K562 (cell line): Measurements from ENCODE around the gene CDCP2. TPM values are rescaled to one million over a fixed set of nuclear protein-coding genes. Genes with fewer than 3 reads are reported as not detected.

ENCODE experiments used
- ATAC-seq: fragments of 200-7000 bp; cut with Tn5 transposase; 3 replicates; pipeline ENCODE4 v1.9.1; 2020; ENCODE audit warnings: moderate library complexity
- BruUV-seq: library from RNA; stranded (reverse); fragments of 400-500 nt; replicated peaks from 2 replicates; lab custom pipeline; 2021; lab: Mats Ljungman, UMichigan
- CTCF ChIA-PET: fragments of 300-600 bp; formaldehyde crosslinking; extraction: SDS; loops from one replicate; lab custom pipeline; 2021; ENCODE audit warnings: low intra/inter-chr PET ratio; lab: Yijun Ruan, JAX
- POLR2A ChIA-PET: fragments of 300-600, 350-650 bp; sonication (Branson Sonifier 250); formaldehyde crosslinking; extraction: SDS; loops from one replicate; lab custom pipeline; 2021; ENCODE audit warnings: antibody characterized with exemption, inconsistent platforms; lab: Yijun Ruan, JAX
- DNase-seq, 4 experiments: peaks; one replicate each; pipeline versions ENCODE4 v3.0.0 to v3.0.0-alpha.2; 2011 to 2018; ENCODE audit warnings: low spot score in 3 of 4, mixed read lengths in 3 of 4; ENCODE audit errors: extremely low read depth in 1 of 4
- FAIRE-seq: peaks from 2 replicates; lab custom pipeline; 2011; peaks lifted over from hg19 to GRCh38; lab: Jason Lieb, UNC
- H2AFZ ChIP-seq: 2 replicates; pipeline ENCODE4 v1.6.0; 2011; ENCODE audit warnings: low read depth, low read length, control low read depth, inconsistent platforms
- H3K27ac ChIP-seq: fragments of 200-600 bp; 3 replicates; pipeline ENCODE4 v1.8.0; 2011; ENCODE audit warnings: low read depth, mild to moderate bottlenecking, control low read depth, inconsistent platforms, low read length, moderate library complexity, mixed read lengths; ENCODE audit errors: extremely low read depth
- H3K27me3 ChIP-seq, 2 experiments: fragments of 300-600 bp in 1 of 2; 2 replicates in 1 of 2; 3 replicates in 1 of 2; pipeline versions ENCODE4 v1.6.0 to v1.8.0; 2011; ENCODE audit warnings: inconsistent platforms in 2 of 2, low read length in 2 of 2, mild to moderate bottlenecking in 1 of 2, mixed read lengths in 1 of 2, moderate library complexity in 1 of 2; ENCODE audit not compliant: control insufficient read depth in 2 of 2, insufficient read depth in 2 of 2
- H3K36me3 ChIP-seq: fragments of 300-600 bp; 3 replicates; pipeline ENCODE4 v1.8.0; 2011; ENCODE audit warnings: mild to moderate bottlenecking, low read length, inconsistent platforms; ENCODE audit not compliant: control insufficient read depth, insufficient read depth
- H3K4me1 ChIP-seq, 2 experiments: fragments of 200-600 bp in 1 of 2; replicated peaks in 1 of 2; 2 replicates in 1 of 2; 3 replicates in 1 of 2; pipeline versions ENCODE4 v1.5.1 to v1.8.0; 2011; ENCODE audit warnings: inconsistent platforms in 2 of 2, low read length in 2 of 2, mild to moderate bottlenecking in 1 of 2, mixed read lengths in 1 of 2, moderate library complexity in 1 of 2; ENCODE audit not compliant: control insufficient read depth in 2 of 2, insufficient read depth in 2 of 2
- H3K4me2 ChIP-seq: 2 replicates; pipeline ENCODE4 v1.6.1; 2011; ENCODE audit warnings: low read length, control low read depth, inconsistent platforms, mixed read lengths; ENCODE audit not compliant: insufficient read depth
- H3K4me3 ChIP-seq: fragments of 200-600 bp; sonication (generic), shearing (Covaris generic); 2 replicates; pipeline ENCODE4 v1.5.1; 2016; ENCODE audit warnings: control low read depth, inconsistent platforms
- H3K79me2 ChIP-seq: fragments of 200-600 bp; 3 replicates; pipeline ENCODE4 v1.8.0; 2011; ENCODE audit warnings: low read length, inconsistent platforms; ENCODE audit not compliant: control insufficient read depth, insufficient read depth
- H3K9ac ChIP-seq, 2 experiments: 2 replicates each; pipeline versions ENCODE4 v1.6.0 to v1.6.1; 2011; ENCODE audit warnings: low read depth in 2 of 2, low read length in 2 of 2, control low read depth in 1 of 2, inconsistent platforms in 1 of 2, mild to moderate bottlenecking in 1 of 2, mixed read lengths in 1 of 2; ENCODE audit not compliant: insufficient read depth in 1 of 2
- H3K9me1 ChIP-seq: one replicate; pipeline ENCODE4 v1.6.0; 2011; ENCODE audit warnings: inconsistent platforms, mild to moderate bottlenecking, low read length, moderate library complexity; ENCODE audit not compliant: control insufficient read depth, insufficient read depth
- H3K9me3 ChIP-seq: replicated peaks from 2 replicates; pipeline ENCODE4 v1.5.1; 2011; ENCODE audit warnings: low read depth, low read length, inconsistent platforms; ENCODE audit not compliant: control insufficient read depth, insufficient read depth
- H4K20me1 ChIP-seq: replicated peaks from 2 replicates; pipeline ENCODE4 v1.6.1; 2011; ENCODE audit warnings: low read length, inconsistent platforms, mixed read lengths; ENCODE audit not compliant: control insufficient read depth, insufficient read depth
- ILK ChIP-seq: fragments of 450-650 bp; IDR thresholded peaks from 2 replicates; pipeline ENCODE4 v1.6.1; 2016; ENCODE audit warnings: missing genetic modification characterization, low read depth, mild to moderate bottlenecking, missing compliant biosample characterization, moderate library complexity, borderline replicate concordance
- NFIC ChIP-seq: fragments of 450-650 bp; IDR thresholded peaks from 2 replicates; pipeline ENCODE4 v1.6.1; 2017; ENCODE audit warnings: mild to moderate bottlenecking, inconsistent platforms
- SETDB1 ChIP-seq: IDR thresholded peaks from one replicate; pipeline ENCODE4 v1.6.1; 2012; ENCODE audit warnings: low read length, control low read depth, inconsistent platforms
- SMARCA5 ChIP-seq: fragments of 450-650 bp; IDR thresholded peaks from 2 replicates; pipeline ENCODE4 v1.6.1; 2016
- SREBF1 ChIP-seq: fragments of 150-350 bp; IDR thresholded peaks from 2 replicates; pipeline ENCODE4 v1.6.1; 2014; ENCODE audit warnings: antibody characterized with exemption, low read depth, low read length, borderline replicate concordance
- WGBS: fragments of 100-300 bp; shearing (Covaris generic); methylation state at CpG from one replicate; pipeline ENCODE4 v1.1.6; 2016; ENCODE audit warnings: low coverage, mixed read lengths; ENCODE audit not compliant: insufficient coverage; ENCODE audit errors: missing lambda C conversion rate; 5-methylcytosine and 5-hydroxymethylcytosine counted together
- in situ Hi-C: fragments of 300-500 bp; cut with MboI; formaldehyde crosslinking; loops from 4 replicates; pipeline ENCODE4 v1.15.0; 2018; ENCODE audit warnings: inconsistent platforms, mixed read lengths
- intact Hi-C: fragments of 100-400 bp; cut with micrococcal nuclease; formaldehyde crosslinking; loops from 2 replicates; pipeline ENCODE4 v1.14.2; 2022
- polyA plus RNA-seq, 8 experiments: library from polyadenylated mRNA; depleted of rRNA in 4 of 8; stranded (reverse) in 5 of 8; unstranded in 3 of 8; fragments of >200 nt; fragmentation: Nextera tagmentation in 2 of 8; fragmentation: Illumina TruSeq in 1 of 8; extraction: Ambion mirVana in 2 of 8; extraction: Trizol in 1 of 8; gene quantifications; 2 replicates each; pipeline versions ENCODE4 v1.2.1 to v1.2.3, GENCODE V29; 2011 to 2014; ENCODE audit warnings: inconsistent platforms in 1 of 8, missing spikeins in 1 of 8
- total RNA-seq, 7 experiments: library from RNA; depleted of rRNA in 6 of 7; stranded (reverse); fragments of >200 nt in 6 of 7; fragmentation: Illumina TruSeq in 2 of 7; extraction: Trizol in 2 of 7; gene quantifications; 2 replicates each; pipeline versions ENCODE4 v1.2.1 to v1.2.3, GENCODE V29; 2011 to 2021; ENCODE audit warnings: low replicate concordance in 1 of 7
- TF ChIP-seq, protein P1 (sequence below): IDR thresholded peaks from 3 replicates; pipeline ENCODE4 v1.6.1; 2011; ENCODE audit warnings: borderline replicate concordance, mild to moderate bottlenecking; ENCODE audit not compliant: insufficient read length, insufficient read depth
- TF ChIP-seq, protein P2 (sequence below): sonication (generic); formaldehyde crosslinking; IDR thresholded peaks from 2 replicates; pipeline ENCODE4 v1.8.1; 2023; ENCODE audit warnings: mild to moderate bottlenecking, missing genetic modification reagents

Gene CDCP2
- total and polyA plus RNA-seq, 9 of the 15 experiments (the other 6 are each of a cell fraction or from before 2014, with no cell fraction given) = not detected

DNA sequence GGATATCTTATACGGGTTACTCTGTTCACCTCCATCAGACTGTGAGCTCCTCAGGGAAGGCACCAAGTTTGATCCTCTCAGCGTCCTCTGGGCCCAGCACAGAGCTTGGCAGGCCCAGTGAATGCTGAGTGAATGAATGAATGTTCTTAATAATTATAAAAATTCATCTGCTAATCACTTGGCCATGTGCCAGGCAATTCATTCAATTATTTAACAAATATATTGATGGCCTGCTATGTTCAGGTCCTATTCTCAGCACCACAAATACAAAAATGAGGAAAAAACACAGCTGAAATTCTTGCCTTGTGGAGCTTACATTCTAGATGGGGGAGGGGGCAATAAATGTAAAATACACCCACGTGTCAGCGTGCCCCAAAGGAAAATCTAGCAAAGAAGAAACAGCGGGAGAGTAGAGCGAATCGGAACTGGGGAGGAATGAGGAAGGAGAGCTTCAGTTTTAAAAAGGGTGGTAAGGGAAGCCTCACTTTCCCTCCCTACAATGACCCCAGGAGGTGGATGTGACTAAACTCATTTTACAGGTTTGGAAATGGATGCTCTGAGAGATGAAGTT lies 15.8 kb downstream of the CDCP2 start:
- peaks cover 5% of the 10 kb centered on the region; the same call in 1 of the 2 replicates for H4K20me1 ChIP-seq
- no TSS peak for BruUV-seq
- ATAC-seq (no peak), FAIRE-seq (peak; percentile 11), DNase-seq (no peak)
- 26% methylated on average over 7 of the region's 7 CpGs for WGBS
- intact Hi-C loops = no loop called here
- H2AFZ ChIP-seq = peak overlapping the region; percentile 30
- H3K27me3 ChIP-seq = peaks cover 10 to 19% of the 10 kb centered on the region in 2 experiments; a peak in 3 of 5 replicates
- H3K4me3 ChIP-seq = no peak overlapping the region
- no peak overlapping the region for H3K4me2 ChIP-seq
- in situ Hi-C loops = no loop called here
- POLR2A ChIA-PET = interaction anchor here (0.7 to 3.1 kb wide), 7 partner anchors 14 to 529 kb away, joined by 3 to 11 read pairs (median 4); partner anchors contain the start of genes CYB5RL and MRPL37
- H3K36me3 ChIP-seq = no peaks in the 10 kb centered on the region
- no peaks in the 10 kb centered on the region for H3K9me3 ChIP-seq
- peaks cover 6 to 16% of the 10 kb centered on the region in 2 experiments; a peak in 4 of 5 replicates for H3K4me1 ChIP-seq
- H3K79me2 ChIP-seq = no peaks in the 10 kb centered on the region
- no peak overlapping the region for H3K27ac ChIP-seq
- no peaks in the 10 kb centered on the region for H3K9me1 ChIP-seq
- CTCF ChIA-PET = no interaction called here
- H3K9ac ChIP-seq = no peak overlapping the region
- TF ChIP-seq ILK (tag) (no peak), SMARCA5 (no peak), NFIC (peak; percentile 92), SETDB1 (no peak), SREBF1 (no peak)
- TF ChIP-seq, protein P1, sequence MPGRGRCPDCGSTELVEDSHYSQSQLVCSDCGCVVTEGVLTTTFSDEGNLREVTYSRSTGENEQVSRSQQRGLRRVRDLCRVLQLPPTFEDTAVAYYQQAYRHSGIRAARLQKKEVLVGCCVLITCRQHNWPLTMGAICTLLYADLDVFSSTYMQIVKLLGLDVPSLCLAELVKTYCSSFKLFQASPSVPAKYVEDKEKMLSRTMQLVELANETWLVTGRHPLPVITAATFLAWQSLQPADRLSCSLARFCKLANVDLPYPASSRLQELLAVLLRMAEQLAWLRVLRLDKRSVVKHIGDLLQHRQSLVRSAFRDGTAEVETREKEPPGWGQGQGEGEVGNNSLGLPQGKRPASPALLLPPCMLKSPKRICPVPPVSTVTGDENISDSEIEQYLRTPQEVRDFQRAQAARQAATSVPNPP = no peak
- TF ChIP-seq, protein P2, sequence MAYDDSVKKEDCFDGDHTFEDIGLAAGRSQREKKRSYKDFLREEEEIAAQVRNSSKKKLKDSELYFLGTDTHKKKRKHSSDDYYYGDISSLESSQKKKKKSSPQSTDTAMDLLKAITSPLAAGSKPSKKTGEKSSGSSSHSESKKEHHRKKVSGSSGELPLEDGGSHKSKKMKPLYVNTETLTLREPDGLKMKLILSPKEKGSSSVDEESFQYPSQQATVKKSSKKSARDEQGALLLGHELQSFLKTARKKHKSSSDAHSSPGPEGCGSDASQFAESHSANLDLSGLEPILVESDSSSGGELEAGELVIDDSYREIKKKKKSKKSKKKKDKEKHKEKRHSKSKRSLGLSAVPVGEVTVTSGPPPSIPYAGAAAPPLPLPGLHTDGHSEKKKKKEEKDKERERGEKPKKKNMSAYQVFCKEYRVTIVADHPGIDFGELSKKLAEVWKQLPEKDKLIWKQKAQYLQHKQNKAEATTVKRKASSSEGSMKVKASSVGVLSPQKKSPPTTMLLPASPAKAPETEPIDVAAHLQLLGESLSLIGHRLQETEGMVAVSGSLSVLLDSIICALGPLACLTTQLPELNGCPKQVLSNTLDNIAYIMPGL (CRISPR knock-in tag) = no peak
